ENCODE results near the gene WIPF2.

DNA sequence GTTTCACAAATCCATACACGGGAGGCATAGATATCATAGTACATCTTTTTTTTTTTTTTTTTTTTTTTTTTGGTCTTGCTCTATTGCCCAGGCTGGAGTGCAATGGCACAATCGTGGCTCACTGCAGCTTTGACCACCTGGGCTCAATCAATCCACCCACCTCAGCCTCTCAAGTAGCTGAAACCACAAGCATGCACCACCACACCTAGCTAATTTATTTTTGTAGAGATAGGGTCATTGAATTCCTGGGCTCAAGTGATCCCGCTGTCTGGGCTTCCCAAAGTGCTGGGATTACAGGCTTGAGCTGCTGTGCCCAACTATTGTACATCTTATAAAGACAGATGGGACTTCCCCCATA lies 45.3 kb upstream of the WIPF2 start:
- TF ChIP-seq POLR2AphosphoS5 (IDR thresholded peaks at IDR 0.05; ENCODE audit: borderline replicate concordance, low read depth, low read length) (no peak), FOXP2 (optimal IDR thresholded peaks at IDR 0.05; ENCODE audit: control extremely low read depth, extremely low read length, insufficient read depth) (no peak), EZH2 (IDR thresholded peaks at IDR 0.05) (no peak)
